HUDEP-2 (cell line): ENCODE data around the gene FAM163A.
"Not testable (repeated sequence)": the region's sequence is repeated elsewhere in the genome, so short reads cannot be mapped to it uniquely, and the experiment has no call there.

Source experiments
- DNase-seq, 76 experiments: peaks; one replicate each; lab custom pipeline; 2025; ENCODE audit not compliant: unreplicated experiment in 76 of 76; lab: John Stamatoyannopoulos, UW

Gene FAM163A

DNA sequence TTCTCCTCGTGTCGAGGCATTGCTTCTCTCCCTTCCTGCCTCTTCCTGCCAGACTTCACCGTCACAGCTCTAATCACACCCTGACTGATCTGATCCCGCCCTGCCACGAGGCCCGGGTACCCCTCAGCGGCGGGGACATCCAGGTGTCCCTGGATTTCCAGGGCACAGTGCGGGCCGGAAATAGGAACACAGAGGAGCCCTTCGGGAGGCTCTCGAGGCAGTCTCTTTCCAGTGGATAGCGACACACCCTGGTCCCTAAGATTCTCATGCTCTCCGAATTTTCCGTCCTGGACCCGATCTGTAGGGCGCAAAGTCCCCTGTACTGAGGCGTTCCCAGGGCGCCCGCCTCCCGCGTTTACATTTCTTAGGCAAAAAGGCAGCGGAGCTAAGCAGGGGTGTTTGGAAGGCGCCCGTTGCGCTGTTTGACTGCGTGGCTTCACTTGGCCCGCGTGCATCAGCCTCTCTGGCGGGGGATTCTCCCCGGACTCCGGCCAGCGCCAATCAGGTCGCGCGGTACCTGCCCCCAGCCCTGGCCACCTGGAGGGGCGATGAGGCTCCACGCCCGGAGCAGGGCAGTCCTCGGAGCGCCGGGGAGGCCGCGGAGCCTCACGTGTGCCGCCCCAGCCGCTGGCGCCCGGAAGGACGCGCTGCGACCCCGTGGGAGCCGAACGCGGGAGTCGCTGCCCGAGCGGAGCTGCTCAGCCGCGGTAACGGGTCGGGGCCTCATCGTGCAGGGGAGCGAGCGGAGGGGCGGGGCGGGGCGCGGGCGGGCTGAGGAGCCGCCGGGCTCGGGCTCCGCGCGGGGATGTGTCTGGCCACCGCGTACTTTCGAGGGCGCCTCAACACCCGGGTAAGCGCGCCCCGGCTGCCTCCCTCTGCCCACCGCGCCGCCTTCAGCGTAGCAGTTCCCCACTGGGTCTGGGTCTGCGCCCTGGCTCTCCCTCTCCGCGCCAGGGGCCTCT lies at the start of gene FAM163A:
FAM163A (plus strand) TSS at position 575 of the 962 bp plus-strand sequence. CDS start 69,807 bp downstream, outside the sequence.
- DNase-seq = no peak

DNA sequence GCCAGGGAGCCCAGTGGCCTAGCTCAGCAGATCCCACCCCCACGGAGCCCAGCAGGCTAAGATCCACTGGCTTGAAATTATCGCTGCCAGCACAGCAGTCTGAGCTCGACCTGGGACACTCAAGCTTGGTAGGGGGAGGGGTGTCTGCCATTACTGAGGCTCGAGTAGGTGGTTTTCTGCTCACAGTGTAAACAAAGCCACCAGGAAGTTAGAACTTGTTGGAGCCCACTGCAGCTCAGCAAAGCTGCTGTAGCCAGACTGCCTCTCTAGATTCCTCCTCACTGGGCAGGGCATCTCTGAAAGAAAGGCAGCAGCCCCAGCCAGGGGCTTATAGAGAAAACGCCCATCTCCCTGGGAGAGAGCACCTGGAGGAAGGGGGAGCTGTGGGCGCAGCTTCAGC lies 48.6 kb upstream of the FAM163A start:
- DNase-seq = not testable (repeated sequence)

DNA sequence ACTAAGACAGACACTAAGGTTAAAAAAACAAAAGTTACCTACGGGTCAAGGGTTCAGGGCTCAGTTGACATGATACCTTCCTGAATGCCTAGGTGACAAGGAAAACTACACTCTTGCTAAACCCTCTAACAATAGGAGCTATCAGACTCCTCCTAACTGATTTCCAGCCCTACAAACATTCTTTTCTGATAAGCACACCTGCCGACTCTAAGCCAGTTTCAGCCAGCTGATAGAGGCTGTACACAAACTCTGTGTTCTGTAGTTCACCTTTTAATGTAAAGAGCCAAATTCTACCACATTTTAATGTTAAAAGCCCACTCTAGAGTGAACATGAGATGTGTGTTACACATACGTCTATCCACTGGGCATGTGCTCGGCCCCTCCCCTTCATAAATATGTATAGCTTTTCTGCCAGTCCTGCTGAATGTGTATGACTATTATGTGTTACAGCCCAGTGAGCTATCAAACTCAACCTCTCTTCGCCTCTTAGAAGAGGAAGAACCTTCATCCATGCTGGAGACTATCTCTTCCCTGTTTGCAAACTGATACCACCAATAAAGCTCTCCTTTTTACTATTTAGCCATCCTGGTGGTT lies 40.0 kb upstream of the FAM163A start:
- no peak for DNase-seq

DNA sequence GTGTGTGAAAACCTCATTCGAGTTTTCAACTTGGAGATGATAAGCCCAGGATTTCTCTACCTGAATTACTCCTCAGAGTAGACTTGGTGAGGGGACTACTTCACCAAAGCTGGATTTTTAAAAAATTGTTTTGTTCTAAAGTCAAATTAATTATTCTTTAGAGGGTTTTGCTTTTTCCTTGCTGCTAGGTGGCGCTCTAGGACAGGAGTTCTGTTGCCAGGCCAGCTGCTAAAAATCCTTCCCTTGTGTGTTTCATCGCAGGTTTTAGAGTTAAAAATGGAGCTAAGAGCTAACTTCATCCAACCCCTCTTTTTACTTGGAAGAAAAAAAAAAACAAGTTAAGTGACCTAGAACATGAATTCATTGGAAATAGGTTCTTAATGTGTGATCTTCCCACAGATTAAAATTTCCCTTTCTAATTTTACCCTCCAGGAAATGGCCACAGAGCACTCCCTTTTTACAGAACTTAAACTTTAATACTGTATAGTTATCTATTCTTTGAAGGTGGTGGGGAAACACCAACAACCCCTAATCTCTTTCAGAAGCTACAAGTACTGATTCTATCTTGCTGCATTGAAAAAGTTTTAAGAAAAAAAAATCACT lies 36.7 kb upstream of the FAM163A start:
- DNase-seq = peak in 43 of 76 experiments; percentile 1 to 56 (median 15)

DNA sequence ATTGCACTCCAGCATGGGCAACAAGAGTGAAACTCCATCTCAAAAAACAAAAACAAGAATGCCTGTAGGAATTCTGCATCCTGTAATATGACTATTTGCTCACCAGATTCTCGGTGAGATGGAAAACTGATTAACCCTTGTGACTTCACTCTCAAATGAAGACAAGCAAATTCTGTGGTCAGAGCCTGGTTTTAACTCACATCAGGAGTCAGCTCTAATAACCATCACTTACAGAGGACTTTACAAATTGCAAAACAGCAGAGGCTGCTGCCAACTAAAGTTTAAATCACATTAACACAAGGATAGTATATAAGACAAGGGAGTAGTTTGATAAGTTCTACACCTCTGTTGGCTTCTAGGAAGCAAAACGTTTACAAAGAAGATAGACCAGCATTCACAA lies 35.7 kb upstream of the FAM163A start:
- no peak for DNase-seq

DNA sequence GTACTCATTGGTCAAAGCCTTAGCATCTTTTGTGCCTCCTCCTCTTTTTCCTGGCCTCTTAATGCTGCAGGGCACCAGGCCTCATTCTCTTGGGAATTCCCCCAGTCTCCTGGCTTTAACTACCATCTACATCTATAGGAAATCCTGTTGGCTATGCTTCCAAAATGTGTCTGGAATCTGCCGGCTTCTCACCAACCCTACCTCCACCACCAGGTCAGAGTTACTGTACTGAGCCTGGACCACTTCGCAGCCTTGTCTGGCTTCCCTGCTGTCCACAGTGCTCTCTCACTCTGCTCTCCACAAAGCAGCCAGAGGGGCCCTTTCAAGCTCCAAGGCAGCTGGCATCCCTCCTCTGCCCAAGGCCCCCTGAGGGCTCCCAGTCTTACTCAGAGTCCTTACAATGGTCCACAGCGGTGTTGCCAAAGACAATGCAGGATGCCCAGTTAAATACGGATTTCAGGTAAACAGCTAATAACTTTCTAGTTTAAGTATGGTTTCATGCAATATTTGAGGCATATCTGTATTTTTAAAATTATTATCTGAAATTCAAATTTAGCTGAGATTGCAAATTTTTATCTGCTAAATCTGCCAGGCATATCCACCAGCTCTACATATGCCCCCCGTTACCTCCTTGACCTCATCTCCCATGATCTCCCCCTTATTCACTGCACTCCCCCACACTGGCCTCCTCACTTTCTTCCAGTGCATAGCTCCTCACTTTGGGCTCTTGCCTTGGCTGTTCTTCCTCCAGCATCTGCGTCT lies 34.5 kb upstream of the FAM163A start:
- no peak for DNase-seq

DNA sequence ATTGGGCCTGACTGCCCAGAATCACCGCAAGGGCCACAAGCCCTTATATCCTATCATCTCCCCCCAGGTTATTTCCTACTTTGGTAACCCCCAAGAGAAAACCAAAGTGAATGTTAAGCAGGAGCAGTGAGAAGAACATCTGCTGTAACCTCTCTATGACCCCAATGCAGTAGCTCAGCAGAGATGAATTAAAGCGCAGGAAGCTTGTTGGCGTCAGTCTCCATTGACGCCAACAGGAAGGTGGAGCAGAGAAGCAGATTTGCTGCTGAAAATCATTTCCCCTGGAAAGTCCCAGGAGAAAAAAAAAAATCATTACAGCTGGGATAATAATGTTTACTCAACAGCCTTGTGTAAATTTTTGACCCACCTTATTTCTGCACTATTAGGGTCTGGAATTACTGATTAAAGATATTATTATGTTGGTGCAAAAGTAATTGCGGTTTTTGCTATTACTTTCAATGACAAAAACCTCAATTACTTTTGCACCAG lies 33.2 kb upstream of the FAM163A start:
- no peak for DNase-seq

DNA sequence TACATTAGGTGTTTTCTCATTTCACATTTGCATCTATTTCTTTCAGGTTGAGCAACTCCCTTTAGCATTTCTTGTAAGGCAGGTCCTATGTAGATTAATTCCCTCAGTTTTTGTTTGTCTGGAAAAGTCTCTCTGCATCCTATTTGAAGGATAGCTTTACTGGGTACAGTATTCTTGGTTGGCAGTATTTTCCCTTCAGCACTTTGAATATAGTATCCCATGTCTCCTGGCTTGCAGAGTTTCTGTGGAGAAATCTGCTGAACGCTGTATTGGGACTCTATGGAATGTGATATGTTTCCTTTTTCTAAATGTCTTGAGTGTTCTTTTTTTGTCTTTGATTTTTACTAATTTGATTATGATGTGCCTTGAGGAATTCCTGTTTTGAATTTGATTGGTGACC lies 28.9 kb upstream of the FAM163A start:
- DNase-seq = no peak

DNA sequence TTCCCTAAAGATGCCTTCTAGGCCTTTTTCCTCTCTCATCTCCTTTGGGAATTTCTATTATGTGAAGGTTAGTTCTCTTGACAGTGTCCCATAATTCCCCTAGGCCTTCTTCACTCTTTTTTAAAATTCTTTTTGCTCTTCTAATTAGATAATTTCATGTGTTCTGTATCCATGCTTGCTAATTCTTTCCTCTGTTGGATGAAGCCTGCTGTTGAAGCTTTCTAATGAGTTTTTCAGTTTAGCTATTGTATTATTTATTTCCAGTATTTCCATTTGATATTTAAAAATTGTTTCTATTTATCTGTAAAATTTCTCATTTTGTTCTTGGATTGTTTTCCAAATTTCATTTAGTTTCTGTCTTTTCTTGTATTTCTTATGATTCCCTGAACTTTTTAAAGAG lies 28.5 kb upstream of the FAM163A start:
- DNase-seq = no peak

DNA sequence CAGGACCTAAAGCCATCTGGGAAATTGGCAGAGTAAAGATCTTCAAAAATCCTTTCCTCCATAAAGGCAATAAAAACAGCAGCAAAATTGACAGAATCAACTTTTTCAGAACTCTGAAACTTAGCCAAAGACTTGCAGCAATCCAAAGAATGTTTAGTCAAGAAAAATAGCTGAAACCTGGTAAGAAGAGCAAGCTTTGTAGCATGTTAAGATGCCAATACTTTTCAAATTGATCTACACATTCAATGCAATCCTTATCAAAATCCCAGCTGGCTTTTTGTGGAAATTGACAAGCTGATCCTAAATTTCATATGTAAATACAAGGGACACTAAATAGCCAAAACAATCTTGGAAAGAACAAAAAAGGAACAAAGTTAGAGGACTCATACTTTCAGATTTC lies 23.8 kb upstream of the FAM163A start:
- no peak for DNase-seq

DNA sequence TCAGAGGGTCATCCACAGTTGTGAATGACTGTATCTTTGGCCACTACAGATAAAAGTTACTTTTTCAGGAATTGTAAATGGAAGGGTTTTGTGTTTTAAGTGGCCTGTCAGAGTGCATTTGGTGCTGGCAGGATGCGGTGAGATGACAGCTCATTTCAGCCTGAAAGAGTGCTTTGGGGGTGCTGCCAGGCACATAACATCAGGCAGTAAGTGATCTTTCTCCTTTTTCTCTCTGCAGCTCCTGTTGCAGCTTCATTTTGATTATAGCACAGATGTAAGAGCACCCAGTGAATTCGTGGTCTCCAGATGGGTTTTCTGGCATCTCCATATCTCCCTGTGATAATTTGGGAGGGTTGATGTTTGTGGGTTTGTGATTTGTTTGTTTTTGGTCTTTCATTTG lies 14.8 kb upstream of the FAM163A start:
- no peak for DNase-seq

DNA sequence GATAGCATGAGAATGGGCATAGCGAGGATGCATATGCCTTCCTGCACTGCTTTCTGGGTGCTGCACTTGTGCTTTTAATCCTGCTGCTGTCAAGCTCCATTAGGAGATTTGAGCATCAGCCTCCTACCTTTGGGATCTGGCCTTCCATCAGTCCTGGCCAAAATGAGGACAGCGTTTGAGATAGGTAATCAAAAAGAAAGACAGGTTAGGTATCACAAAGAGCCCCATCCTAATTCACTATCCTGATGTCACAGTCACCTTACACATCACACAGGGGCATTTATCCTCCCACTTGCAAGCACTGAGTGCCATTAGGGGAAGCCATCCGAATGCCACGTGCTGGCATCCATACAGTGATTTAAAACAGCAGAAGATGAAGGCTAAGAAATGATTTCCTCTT lies 13.2 kb upstream of the FAM163A start:
- no peak for DNase-seq

DNA sequence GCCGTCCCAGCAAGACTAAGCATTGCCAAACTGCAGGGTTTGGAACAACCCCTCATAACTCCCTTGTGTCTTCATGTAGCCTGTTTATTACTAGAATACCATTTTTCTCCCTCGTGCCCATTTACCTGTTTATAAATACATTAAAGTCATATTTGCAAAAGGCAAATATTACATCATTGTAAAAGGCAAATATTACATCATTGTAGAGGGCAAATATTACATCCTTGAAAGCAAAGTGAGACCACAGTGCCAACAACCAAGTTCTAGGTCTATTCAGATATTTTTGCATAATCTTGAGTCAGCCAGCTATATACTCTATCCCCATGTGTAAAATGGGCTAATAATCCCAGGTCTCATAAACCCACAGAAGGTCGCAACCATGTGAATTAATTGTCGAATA lies 11.4 kb upstream of the FAM163A start:
- no peak for DNase-seq

DNA sequence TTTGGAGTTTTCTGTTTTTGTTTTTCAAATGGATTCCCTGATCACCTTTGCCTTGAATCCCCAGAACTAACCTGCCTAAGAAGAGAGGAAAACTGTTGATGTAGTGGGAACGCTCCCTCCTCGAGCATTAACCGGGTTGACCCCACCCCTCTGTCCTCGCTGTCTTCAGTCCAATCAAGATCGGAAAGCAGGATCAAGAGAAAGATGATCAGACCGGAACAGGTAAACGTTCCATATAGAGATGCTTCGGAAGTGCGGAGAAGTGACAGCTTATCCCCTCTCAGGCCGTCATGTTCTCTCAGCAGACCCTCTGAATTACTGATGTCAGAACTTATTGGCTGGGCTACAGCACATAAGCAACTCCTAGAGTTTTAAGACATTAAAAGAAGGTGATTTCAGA lies 800 bp upstream of the FAM163A start:
- DNase-seq = no peak

DNA sequence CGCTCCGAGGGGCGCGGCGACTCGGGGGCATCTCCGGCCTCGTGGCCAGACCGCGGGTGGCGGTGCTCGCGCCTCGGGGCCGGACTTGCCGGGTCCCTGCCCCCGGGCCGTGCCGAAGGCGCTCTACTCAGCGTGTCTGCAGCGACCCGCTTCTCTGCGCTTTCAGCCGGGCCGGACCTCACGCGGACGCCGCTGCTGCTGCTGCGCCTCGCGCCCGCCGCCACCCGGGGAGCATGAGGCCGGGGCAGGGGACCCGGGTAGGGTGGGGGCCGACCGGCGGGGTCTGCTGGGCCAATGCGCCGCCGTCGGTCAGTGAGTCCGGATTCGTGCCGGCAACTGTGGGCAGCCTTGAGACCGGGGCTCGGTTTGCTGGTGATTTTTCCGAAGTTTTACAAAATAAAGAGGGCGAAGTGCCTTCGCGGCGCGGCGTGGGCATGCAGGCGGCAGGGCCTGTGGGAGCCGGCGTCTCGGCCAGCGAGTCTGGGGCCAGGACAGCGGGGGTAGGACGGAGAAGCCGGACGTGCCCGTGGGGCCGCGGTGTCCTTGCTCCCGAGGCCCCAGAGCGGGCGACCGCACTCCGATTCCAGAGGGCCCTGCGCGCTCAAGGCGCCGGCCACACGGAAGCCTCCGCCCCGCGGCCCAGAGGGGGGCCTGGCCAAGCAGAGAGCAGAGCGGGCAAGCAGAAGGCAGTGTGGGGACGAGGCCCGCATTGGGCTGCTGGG lies 749 bp downstream of the FAM163A start:
- no peak for DNase-seq

DNA sequence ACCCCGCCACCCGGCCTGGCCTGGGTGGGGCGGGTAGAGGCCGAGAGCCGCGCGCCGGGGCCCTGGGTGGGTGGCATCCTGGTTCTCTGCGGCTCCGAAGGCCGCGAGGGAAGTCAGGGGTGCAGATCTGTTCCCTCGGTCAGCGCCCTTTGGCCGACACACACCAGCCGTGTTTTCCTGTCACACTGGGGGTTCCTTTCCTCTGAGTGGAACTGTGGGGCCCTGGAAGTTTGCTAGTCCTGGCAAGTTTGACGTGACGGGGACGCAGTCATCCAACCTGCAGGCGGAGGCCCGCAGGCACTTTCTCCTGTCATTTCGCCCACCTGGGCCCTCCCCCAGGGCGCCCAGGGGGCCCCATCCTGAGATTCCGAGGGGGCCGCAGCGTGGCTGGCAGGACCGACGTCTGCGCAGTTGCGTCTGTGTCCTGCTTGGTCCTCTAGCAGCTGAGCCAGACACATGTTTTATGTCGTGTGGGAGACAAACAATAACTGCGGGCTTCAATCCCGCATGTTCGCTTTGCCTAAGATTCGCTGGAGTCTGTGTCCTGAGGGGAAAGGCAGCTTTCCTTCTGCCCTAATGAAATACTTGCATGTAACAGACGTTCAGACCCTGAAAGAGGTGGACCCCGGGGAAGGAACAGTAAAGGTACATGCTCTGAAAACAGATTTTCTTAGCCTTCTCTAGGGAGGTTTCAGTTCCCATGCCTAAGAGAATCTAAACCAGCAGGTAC lies 1.5 kb downstream of the FAM163A start:
- no peak for DNase-seq

DNA sequence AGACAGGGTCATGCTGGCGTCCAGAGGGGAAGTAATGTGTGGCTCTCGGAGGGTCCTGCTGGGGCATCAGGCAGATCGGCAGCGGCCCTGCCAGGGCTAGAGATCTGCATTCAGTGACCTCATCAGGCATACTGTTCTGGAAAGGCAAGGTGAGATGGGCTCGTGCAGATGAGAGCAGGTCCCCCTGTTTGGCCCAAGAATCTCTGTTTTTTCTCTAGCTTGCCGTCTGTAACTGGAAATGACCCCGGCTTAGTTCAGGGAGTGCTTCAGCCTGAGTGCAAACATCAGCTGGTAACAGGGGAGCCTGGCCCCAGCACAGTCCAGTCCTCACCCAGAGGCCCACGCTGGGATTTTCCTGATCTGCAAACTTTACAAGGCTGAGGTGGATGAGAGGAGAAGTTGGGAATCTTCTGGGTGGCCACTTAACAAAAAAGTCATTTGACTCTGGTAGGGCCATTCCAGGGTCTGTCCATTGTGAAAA lies 2.1 kb downstream of the FAM163A start:
- DNase-seq = no peak

DNA sequence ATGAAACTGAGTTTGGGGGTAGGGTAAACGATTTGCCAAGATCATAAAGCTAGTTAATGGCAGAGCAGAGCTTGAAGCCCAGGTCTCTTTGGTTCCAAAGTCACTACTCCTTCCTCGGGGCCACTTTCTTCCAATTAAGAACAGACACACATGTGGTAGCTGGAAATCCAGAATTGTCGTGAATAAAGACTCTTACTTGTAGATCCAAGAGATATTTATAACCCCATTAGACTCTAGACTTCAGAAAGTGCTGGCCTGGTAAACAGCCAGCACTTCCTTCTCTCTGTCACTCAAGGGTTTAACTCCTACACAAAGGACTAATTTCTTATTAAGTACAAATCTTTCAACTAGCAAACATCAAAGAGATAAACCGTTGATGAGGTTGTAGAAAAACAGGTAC lies 2.7 kb downstream of the FAM163A start:
- DNase-seq = no peak

DNA sequence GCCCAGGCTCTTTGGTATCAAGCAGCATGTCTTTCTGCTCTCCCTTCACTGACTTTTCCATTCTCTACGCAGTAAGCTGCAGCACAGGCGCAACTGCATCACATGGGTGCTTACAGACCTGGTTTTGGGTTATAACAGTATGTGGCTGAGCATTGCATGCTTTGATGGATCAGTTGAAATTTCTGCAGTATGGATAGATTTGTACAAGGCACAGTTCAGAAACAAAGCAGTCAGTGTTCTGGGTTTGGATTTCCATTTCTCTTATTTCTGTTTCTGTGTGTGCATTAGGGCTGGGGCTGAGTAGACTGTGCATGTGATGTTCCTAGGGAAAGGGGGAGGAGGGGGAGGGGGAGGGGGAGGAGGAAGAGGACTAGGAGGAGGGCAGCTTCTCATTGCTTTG lies 4.5 kb downstream of the FAM163A start:
- no peak for DNase-seq
